Activated naive CD4-positive, alpha-beta T cell treated with anti-CD3 and anti-CD28 coated beads, Interleukin-2, amount 50 U/mL, for 24 hours (primary cell): ENCODE results near the gene BRICD5.
"Not testable (repeated sequence)": the region's sequence is repeated elsewhere in the genome, so short reads cannot be mapped to it uniquely, and the experiment has no call there.

Experiments used
- H3K27ac Mint-ChIP-seq: one replicate; pipeline ENCODE4 v1.8.0; 2021; ENCODE audit warnings: mild to moderate bottlenecking, mixed read lengths
- H3K27me3 Mint-ChIP-seq: one replicate; pipeline ENCODE4 v1.8.0; 2021; ENCODE audit warnings: mixed read lengths
- H3K36me3 Mint-ChIP-seq: one replicate; pipeline ENCODE4 v1.8.0; 2021; ENCODE audit warnings: mixed read lengths
- H3K4me1 Mint-ChIP-seq: one replicate; pipeline ENCODE4 v1.8.0; 2021; ENCODE audit warnings: mixed read lengths
- H3K4me3 Mint-ChIP-seq: one replicate; pipeline ENCODE4 v1.8.0; 2021; ENCODE audit warnings: mild to moderate bottlenecking, mixed read lengths
- H3K9me3 Mint-ChIP-seq: one replicate; pipeline ENCODE4 v1.8.0; 2021; ENCODE audit warnings: mixed read lengths

Gene BRICD5

DNA sequence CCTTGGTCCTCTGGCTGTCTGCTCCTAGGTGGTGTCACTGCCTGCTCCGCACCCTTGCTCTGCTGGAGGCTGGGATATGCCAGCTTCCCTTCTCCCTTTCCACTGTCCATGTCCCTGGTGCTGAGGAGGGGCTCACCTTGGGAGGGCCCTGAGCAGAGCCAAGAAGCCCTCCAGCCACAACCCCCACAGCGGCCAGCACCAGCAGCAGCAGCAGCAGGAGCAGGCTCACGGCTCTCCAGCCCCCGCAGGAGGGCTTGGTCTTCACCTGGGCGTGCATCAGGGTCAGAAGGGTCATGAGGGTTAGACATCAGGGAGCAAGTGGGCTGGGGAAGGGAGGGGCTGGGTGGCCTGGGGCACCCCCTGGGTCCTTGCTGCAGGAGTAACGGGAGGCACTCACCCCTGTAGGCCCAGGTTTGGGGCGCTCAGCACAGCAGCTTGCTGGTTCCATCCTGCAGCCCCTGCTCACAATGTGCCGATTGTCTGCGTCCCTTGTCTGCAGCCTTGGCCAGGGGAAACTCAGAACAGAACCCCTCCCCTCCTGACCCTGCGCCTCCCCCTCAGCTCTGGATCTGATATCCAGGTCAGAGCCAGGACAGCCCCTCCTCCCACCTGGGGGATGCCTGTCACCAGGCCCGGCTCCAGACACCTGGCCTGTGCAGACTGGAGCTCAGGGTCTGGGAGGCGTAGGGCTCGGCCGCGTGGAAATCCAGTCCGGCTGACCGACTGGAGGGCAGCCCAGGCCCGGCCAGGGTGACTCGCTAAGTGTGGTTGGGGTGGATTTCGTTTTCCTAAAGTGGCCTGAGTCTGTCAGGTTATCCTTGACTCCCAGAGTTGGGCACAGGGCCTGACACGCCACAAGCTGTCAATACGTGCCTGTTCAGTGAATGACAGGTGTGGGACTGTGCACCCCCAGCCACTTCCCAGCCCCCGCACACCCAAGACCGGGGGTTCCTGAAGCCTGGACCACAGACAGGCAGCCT, at the start of gene BRICD5:
Gene BRICD5, minus strand, starts transcription at position 478 of the 980 bp plus-strand sequence. Its CDS starts 30 bp downstream, at position 448.
- H3K4me1 Mint-ChIP-seq: peaks cover 30% of the 10 kb centered on the region
- H3K9me3 Mint-ChIP-seq: no peaks in the 10 kb centered on the region
- H3K4me3 Mint-ChIP-seq: no peak within 1 kb of the TSS
- H3K27ac Mint-ChIP-seq: no peak within 1 kb of the TSS
- peaks cover 8% of the 10 kb centered on the region for H3K36me3 Mint-ChIP-seq
- H3K27me3 Mint-ChIP-seq: no peaks in the 10 kb centered on the region

DNA sequence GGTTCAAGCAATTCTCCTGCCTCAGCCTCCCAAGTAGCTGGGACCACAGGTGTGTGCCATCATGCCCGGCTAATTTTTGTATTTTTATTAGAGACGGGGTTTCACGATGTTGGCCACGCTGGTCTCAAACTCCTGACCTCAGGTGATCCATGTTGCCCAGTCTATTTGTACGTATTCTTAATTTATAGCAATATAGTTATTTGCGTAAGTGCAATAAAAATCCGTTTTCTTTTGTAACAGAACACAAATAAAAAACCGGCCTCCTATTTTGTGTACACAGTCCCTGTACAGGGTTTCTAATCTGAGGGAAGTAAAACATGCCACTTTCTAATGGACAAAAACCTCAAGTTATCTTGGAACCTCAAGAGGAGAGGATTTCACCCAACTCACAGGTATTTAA, 49.6 kb upstream of the BRICD5 start:
- H3K27me3 Mint-ChIP-seq: no peaks in the 10 kb centered on the region
- peaks cover 13% of the 10 kb centered on the region for H3K36me3 Mint-ChIP-seq
- H3K9me3 Mint-ChIP-seq: no peaks in the 10 kb centered on the region
- H3K4me1 Mint-ChIP-seq: peaks cover 16% of the 10 kb centered on the region
- no peak overlapping the region for H3K4me3 Mint-ChIP-seq
- no peak overlapping the region for H3K27ac Mint-ChIP-seq

DNA sequence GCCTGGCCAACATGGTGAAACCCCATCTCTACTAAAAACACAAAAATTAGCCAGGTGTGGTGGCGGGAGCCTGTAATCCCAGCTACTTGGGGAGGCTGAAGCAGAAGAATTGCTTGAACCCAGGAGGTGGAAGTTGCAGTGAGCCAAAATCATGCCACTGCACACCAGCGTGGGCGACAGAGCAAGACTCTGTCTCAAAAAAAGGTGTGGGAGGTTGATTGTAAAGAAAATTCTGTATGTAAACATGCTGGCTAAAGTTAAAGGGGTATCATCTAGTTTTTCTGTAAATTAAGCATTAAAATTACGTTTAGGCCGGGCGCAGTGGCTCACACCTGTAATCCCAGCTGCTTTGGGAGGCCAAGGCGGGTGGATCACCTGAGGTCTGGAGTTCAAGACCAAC, 47.9 kb upstream of the BRICD5 start:
- not testable (repeated sequence) for H3K4me1 Mint-ChIP-seq, H3K27me3 Mint-ChIP-seq, H3K4me3 Mint-ChIP-seq, H3K9me3 Mint-ChIP-seq
- Mint-ChIP-seq H3K36me3 (peaks cover 13% of the 10 kb centered on the region), H3K27ac (peak overlapping the region; percentile 30)

DNA sequence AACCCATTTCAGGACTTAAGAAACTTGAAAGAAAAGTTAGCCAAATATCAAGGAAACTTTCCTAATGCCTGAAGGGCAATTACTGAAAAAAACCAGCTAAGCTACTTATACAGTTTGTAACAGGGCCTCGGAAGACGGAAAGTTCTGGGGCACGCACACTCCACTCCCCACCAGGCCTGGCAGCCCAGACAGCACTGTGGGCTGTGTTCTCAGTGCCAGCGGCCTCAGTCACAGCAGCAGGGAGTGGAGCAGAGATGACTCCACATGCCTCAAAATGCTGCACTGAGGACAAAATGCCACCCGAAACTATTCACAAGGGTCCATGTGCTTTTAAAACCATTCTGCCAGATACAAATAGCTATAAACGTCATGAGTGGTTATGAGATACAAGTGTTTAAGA, 47.1 kb upstream of the BRICD5 start:
- no peak overlapping the region for H3K27ac Mint-ChIP-seq
- peaks cover 16% of the 10 kb centered on the region for H3K36me3 Mint-ChIP-seq
- no peaks in the 10 kb centered on the region for H3K9me3 Mint-ChIP-seq
- H3K27me3 Mint-ChIP-seq: no peaks in the 10 kb centered on the region
- H3K4me1 Mint-ChIP-seq: peaks cover 6% of the 10 kb centered on the region
- H3K4me3 Mint-ChIP-seq: no peak overlapping the region

- Mint-ChIP-seq H3K27me3 (no peaks in the 10 kb centered on the region), H3K4me3 (no peak overlapping the region), H3K27ac (peak overlapping the region; percentile 51), H3K36me3 (peaks cover 14% of the 10 kb centered on the region), H3K4me1 (peaks cover 6% of the 10 kb centered on the region), H3K9me3 (no peaks in the 10 kb centered on the region)
These were observed 46.0 kb upstream of the BRICD5 start for GRCh38 chr16:2256531-2257140.

GRCh38 chr16:2253293-2253692, 42.6 kb upstream of the BRICD5 start:
- peak overlapping the region; percentile 17 for H3K27ac Mint-ChIP-seq
- peaks cover 13% of the 10 kb centered on the region for H3K4me1 Mint-ChIP-seq
- H3K4me3 Mint-ChIP-seq: no peak overlapping the region
- H3K36me3 Mint-ChIP-seq: peaks cover 11% of the 10 kb centered on the region
- H3K27me3 Mint-ChIP-seq: no peaks in the 10 kb centered on the region
- H3K9me3 Mint-ChIP-seq: no peaks in the 10 kb centered on the region

DNA sequence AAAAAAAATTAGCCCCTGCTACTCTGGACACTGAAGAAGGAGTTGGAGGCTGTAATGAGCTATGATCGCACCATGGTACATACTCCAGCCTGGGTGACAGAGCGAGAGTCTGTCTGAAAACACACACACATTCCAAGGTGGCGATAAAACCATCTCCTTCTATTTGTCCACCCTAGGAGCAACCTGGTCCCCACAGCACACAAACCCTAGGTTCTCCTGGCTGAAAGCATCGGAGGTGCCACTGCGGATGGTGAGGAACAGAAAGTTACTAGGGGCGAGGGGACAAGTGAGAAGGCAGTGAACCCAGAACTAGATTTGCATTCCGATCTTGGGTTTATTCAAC, 42.1 kb upstream of the BRICD5 start:
- Mint-ChIP-seq H3K27ac (no peak overlapping the region), H3K4me3 (no peak overlapping the region), H3K36me3 (peaks cover 10% of the 10 kb centered on the region)

GRCh38 chr16:2251296-2252111, 40.8 kb upstream of the BRICD5 start, which contains the start of gene ECI1:
ECI1 (minus strand) TSS chr16:2251587; CDS start chr16:2251566, 21 bp downstream.
- no peaks in the 10 kb centered on the region for H3K9me3 Mint-ChIP-seq
- peak within 1 kb of the TSS; percentile 91 for H3K4me3 Mint-ChIP-seq
- no peaks in the 10 kb centered on the region for H3K27me3 Mint-ChIP-seq
- H3K27ac Mint-ChIP-seq: peak within 1 kb of the TSS; percentile 90
- H3K4me1 Mint-ChIP-seq: peaks cover 11% of the 10 kb centered on the region
- peaks cover 7% of the 10 kb centered on the region for H3K36me3 Mint-ChIP-seq

More for the DNA sequence above, 42.1 kb upstream of the BRICD5 start:
- Mint-ChIP-seq H3K27me3 (no peaks in the 10 kb centered on the region), H3K4me1 (peaks cover 13% of the 10 kb centered on the region), H3K9me3 (no peaks in the 10 kb centered on the region)

GRCh38 chr16:2250652-2251295, 40.1 kb upstream of the BRICD5 start:
- Mint-ChIP-seq H3K4me3 (peak overlapping the region; percentile 91), H3K27me3 (no peaks in the 10 kb centered on the region), H3K27ac (peak overlapping the region; percentile 90), H3K9me3 (no peaks in the 10 kb centered on the region), H3K4me1 (peaks cover 10% of the 10 kb centered on the region), H3K36me3 (peaks cover 5% of the 10 kb centered on the region)

DNA sequence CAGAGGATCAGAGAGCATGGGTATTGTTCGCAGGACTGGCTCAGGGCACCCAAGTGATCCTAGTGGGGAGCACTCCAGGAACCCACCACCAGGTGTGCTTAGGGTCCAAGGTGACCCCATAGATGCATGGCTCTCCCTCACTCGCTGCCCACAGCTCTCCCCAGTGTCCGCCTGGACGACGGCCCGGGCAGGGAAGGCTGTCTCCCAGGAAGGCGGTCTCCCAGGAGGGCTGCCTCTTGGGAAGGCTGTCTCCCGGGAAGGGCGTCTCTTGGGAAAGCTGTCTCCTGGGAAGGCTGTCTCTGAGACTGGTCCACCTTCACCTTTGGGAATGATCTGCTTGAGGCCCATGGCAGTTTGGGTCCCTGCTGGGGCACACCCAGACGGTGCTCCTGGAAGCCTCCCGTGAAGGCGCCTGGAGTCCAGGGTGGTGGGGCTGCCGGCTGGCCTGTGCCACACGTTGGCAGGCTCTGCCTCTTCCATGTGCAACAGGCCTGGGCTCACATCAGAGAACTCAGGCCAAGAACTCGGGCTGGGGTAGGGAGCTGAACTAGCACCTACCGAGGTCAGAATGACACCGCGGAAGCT, 35.7 kb upstream of the BRICD5 start:
- Mint-ChIP-seq H3K36me3 (peaks cover 2% of the 10 kb centered on the region), H3K27me3 (no peaks in the 10 kb centered on the region), H3K4me3 (no peak overlapping the region)

GRCh38 chr16:2244926-2245795, 34.5 kb upstream of the BRICD5 start:
- H3K27ac Mint-ChIP-seq: no peak overlapping the region
- no peaks in the 10 kb centered on the region for H3K27me3 Mint-ChIP-seq
- no peaks in the 10 kb centered on the region for H3K4me1 Mint-ChIP-seq
- no peak overlapping the region for H3K4me3 Mint-ChIP-seq
- H3K36me3 Mint-ChIP-seq: peaks cover 2% of the 10 kb centered on the region
- H3K9me3 Mint-ChIP-seq: no peaks in the 10 kb centered on the region

More for the DNA sequence above, 35.7 kb upstream of the BRICD5 start:
- Mint-ChIP-seq H3K9me3 (no peaks in the 10 kb centered on the region), H3K4me1 (peaks cover 7% of the 10 kb centered on the region), H3K27ac (no peak overlapping the region)

DNA sequence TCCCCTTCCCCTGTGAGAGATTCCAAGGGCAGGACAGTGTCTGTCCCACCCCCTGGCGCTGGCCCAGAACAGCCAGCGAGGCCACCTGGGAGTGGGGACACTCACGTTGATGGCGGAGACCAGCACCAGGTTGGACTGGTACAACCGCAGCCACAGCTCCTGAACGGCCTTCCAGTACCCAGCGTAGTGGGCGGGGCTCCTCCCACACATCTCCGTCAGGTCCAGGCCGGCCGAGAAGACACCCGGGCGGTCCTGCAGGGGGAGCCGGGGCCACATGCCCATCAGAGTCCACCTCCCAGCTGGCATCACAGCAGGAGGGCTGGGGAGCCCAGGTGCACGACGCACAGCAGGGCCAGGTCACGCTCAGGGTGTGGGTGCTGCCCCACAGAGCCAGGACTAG, 33.6 kb upstream of the BRICD5 start:
- Mint-ChIP-seq H3K36me3 (peaks cover 2% of the 10 kb centered on the region), H3K4me3 (no peak overlapping the region), H3K4me1 (no peaks in the 10 kb centered on the region), H3K9me3 (no peaks in the 10 kb centered on the region), H3K27me3 (no peaks in the 10 kb centered on the region), H3K27ac (no peak overlapping the region)

GRCh38 chr16:2243781-2244180, 33.1 kb upstream of the BRICD5 start:
- no peaks in the 10 kb centered on the region for H3K27me3 Mint-ChIP-seq
- no peaks in the 10 kb centered on the region for H3K9me3 Mint-ChIP-seq

GRCh38 chr16:2243031-2243528, 32.4 kb upstream of the BRICD5 start:
- peaks cover 2% of the 10 kb centered on the region for H3K36me3 Mint-ChIP-seq
- no peak overlapping the region for H3K4me3 Mint-ChIP-seq
- H3K4me1 Mint-ChIP-seq: no peaks in the 10 kb centered on the region
- H3K9me3 Mint-ChIP-seq: no peaks in the 10 kb centered on the region
- no peak overlapping the region for H3K27ac Mint-ChIP-seq
- H3K27me3 Mint-ChIP-seq: no peaks in the 10 kb centered on the region

More at GRCh38 chr16:2243781-2244180, 33.1 kb upstream of the BRICD5 start:
- H3K36me3 Mint-ChIP-seq: peaks cover 2% of the 10 kb centered on the region
- no peak overlapping the region for H3K27ac Mint-ChIP-seq
- H3K4me3 Mint-ChIP-seq: no peak overlapping the region
- no peaks in the 10 kb centered on the region for H3K4me1 Mint-ChIP-seq
